GM15510 (cell line): ENCODE measurements around the gene PRKN.

ENCODE experiments used
- POLR2A ChIP-seq: IDR thresholded peaks from 3 replicates; pipeline ENCODE4 v1.6.1; 2011; ENCODE audit warnings: borderline replicate concordance; ENCODE audit not compliant: insufficient read length; ENCODE audit errors: extremely low read depth

Gene PRKN

GRCh38 chr6:161395716-161396231, 1331.8 kb downstream of the PRKN start:
- TF ChIP-seq POLR2A = no peak

- no peak for TF ChIP-seq POLR2A
Observed at GRCh38 chr6:161394437-161394836, 1333.1 kb downstream of the PRKN start.

- no peak for TF ChIP-seq POLR2A
Observed at GRCh38 chr6:161393839-161394364, 1333.7 kb downstream of the PRKN start.

GRCh38 chr6:161393292-161393691, 1334.3 kb downstream of the PRKN start:
- TF ChIP-seq POLR2A = no peak

- no peak for TF ChIP-seq POLR2A
Observed at GRCh38 chr6:161389756-161390155, 1337.8 kb downstream of the PRKN start.

- TF ChIP-seq POLR2A = no peak
Observed at GRCh38 chr6:161383951-161384350, 1343.6 kb downstream of the PRKN start.

- TF ChIP-seq POLR2A = no peak
Observed at GRCh38 chr6:161379834-161380582, 1347.6 kb downstream of the PRKN start.

GRCh38 chr6:161378115-161378514, 1349.5 kb downstream of the PRKN start:
- no peak for TF ChIP-seq POLR2A

GRCh38 chr6:161377116-161377515, 1350.5 kb downstream of the PRKN start:
- no peak for TF ChIP-seq POLR2A

GRCh38 chr6:161376367-161376766, 1351.2 kb downstream of the PRKN start:
- TF ChIP-seq POLR2A = no peak

- no peak for TF ChIP-seq POLR2A
Observed at GRCh38 chr6:161374971-161375873, 1352.3 kb downstream of the PRKN start.

- TF ChIP-seq POLR2A = no peak
Observed at GRCh38 chr6:161373905-161374451, 1353.6 kb downstream of the PRKN start.

- TF ChIP-seq POLR2A = no peak
Observed at GRCh38 chr6:161372422-161372793, 1355.2 kb downstream of the PRKN start.

GRCh38 chr6:161370880-161371279, 1356.7 kb downstream of the PRKN start:
- no peak for TF ChIP-seq POLR2A

- TF ChIP-seq POLR2A = no peak
Observed at GRCh38 chr6:161369339-161369738, 1358.2 kb downstream of the PRKN start.

- no peak for TF ChIP-seq POLR2A
Observed at GRCh38 chr6:161368514-161368913, 1359.1 kb downstream of the PRKN start.

GRCh38 chr6:161367472-161367871, 1360.1 kb downstream of the PRKN start:
- no peak for TF ChIP-seq POLR2A
